Stimulated activated CD8-positive, alpha-beta memory T cell treated with anti-CD3 and anti-CD28 coated beads, Interleukin-4, amount 100 ng/mL, for 48 hours (primary cell): ENCODE measurements around the gene SALL4.
"Not testable (repeated sequence)": the region's sequence is repeated elsewhere in the genome, so short reads cannot be mapped to it uniquely, and the experiment has no call there.

Experiments used
- DNase-seq: peaks from one replicate; pipeline ENCODE4 v3.0.0-alpha.2; 2020

Gene SALL4

DNA sequence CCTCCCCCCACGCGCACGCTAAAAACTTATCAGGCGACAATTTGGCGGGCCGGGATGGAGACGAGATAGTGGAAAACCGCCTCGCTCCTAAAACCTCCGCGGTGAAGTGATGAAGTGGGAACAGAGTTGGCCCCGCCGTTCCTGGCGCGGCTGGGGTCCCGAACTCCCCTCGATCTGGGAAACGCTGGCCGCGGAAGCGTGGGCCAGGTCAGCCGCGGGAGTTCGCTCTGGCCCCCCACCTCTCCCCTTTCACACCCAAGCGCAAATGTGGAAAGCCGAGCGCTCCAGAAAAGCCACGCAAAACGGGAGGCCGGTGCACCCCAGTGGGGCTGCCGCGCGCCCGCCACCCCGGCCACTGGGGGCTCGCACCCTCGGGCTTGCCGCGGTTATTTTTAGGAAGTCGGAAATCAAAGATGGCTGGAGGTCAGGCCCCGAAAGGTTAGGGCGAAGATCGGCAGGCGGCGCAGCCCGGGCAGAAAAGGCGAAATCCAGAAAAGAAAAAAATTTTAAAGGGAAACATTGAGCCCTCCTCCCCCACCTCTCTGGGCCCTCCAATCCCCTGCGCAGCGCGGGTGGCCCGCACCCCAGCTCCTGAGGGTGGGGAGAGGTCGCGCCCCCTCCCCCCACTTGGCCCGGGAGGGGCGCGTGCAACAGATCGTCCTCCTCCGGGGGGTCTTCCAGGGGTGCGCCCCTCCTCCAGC lies 1.0 kb downstream of the SALL4 start:
- DNase-seq = no peak

DNA sequence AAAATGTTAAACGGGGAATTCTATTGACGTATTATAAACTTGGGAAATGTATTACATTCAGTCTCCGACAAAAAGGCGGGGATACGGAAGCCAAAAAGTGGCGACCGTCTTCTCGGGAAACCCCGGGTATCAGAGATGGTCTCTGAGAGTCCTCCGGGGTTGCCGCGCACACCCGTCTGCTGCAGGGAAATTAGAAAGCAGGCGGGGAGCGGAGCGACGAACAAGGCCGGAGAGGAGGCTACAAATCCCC lies 1.5 kb downstream of the SALL4 start:
- peak; percentile 25 for DNase-seq

DNA sequence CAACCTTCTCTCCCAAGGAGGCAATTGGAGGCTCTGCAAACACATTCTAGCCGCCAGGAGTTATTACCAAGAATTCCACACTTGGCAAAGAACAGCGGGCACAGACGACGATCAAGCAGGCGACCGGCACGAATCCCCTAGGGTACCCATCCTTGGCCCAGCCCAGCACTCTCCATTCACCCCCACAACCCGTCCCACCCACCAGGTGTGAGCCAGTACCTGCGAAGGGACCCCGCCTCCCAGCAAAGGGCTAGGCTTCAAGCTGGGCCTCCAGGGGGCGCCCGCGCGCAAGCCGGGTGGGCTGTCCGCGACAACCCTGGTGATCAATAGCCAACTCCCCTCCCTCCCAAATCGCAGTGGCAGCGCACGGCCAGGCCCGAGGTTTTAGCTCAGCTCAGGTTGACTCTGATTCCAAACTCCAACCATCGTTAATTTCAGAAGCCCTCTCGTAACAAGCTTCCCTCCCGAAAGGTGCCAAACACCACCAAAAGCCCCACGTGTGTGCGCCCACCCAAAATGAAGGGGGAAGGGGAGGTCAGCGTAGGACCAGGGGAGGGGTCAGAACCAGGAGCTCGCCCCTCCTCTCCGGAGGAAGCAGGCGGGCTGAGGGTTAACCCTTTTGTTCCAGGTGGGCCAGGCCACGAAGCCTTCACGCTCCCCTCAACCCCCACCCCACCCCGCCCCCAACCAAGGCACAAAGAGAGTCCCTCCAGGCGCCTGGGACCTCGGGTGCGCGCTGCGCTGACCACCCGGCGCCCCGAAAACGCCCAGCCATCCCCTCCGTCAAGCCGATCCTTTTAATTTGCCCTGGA lies 2.1 kb downstream of the SALL4 start:
- peak; percentile 88 for DNase-seq

DNA sequence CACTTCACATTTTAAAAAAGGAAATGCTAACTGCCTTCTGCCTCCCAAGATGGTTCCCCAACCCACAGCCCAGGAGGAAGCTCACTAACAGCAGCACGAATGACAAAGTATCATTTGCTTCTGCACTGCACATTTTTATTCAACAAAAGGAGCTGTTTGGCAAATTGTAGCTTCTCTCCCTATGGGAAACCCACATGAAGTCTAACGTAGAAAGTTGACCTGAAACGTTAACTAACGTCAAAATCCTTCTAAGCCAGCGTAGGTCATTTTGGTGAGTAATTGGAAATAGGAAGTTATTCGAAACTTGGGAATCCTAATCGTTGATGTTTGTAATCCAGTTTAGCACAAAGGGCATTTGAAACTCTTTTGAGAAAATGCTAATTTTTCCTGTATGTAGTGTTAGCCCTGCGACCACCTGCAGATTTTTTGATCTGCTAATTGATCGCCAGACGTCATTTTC lies 2.9 kb downstream of the SALL4 start:
- no peak for DNase-seq

DNA sequence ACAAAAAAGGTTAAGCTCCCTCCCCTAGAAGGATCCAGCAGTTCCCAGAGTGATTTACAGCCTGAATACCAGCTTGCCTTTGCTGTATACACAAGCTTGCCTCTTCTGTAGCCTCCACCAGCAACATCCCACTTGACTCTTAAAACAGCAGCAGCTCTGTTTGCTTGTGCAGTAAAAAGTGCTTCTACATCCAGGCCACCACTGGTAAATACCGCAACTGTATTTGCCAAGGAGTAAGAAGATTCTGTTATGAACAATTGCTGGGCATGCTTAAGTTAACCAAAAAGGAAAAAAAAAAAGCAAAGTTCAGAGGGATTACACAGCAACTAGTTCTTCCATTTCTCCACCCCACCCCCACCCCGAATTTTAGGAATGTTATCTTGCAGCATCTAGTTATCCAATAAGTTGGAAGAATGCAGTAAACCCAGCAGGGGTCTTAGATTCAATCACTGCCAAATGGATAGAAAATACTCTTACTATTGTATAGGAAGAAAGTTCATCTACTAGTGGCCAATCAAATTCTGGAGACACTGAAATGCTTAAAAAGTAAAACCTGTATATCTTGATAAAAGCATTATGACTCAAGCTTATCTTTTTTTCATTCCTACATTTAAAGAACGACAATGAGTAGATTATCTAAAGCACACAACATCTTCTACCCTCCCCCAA lies 4.8 kb downstream of the SALL4 start:
- DNase-seq = no peak

DNA sequence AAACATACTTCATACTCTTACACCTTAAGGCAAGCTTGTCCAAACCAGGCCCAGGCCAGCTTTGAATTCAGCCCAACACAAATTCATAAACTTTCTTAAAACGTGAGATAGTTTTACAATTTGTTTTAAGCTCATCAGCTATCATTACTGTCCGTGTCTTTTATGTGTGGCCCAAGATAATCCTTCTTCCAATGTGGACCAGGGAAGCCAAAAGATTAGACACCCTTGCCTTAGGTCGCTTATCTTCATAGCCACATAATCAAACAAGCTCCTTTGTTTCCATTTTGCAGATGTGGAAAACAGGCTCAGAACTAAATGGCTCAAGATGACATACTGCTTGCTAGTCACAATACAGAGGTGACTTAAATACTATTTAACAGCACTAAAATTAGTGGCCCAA lies 6.0 kb downstream of the SALL4 start:
- DNase-seq = no peak

DNA sequence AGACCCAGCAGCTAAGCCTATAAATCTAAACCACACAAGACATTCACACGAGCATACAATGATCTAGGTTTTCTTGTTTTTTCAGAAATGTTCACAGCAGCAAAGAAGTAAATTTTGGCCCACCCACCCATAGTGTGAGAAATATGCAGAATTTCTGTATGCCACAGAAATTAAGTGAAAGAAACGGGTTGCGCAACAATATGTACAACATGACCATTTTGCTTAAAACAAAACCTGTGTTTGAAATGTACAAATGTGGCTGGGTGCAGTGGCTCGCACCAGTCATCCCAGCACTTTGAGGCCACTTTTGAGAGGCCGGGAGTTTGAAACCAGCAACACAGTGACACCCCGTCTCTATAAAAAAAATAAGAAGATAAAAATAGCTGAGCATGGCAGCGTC lies 9.4 kb downstream of the SALL4 start:
- no peak for DNase-seq

DNA sequence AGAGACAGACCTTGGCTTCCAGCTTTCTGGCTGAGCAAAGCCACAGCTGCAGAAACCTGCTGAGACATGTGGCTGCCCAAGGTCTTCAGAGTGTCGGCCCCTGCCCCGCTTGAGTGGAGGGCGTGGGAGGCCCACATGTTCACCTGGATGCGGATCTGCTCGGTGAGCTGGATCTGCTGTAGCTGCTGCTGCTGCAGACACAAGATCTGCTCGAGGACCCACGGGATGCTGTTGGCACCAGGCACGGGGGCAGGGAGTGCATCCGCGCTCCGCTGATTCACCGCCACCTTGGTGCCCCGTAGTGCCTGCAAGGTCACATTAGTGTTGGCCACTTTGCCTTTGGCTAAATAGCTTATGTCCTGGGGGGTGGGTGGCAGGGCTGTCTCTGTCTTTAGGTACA lies 10.7 kb downstream of the SALL4 start:
- no peak for DNase-seq

DNA sequence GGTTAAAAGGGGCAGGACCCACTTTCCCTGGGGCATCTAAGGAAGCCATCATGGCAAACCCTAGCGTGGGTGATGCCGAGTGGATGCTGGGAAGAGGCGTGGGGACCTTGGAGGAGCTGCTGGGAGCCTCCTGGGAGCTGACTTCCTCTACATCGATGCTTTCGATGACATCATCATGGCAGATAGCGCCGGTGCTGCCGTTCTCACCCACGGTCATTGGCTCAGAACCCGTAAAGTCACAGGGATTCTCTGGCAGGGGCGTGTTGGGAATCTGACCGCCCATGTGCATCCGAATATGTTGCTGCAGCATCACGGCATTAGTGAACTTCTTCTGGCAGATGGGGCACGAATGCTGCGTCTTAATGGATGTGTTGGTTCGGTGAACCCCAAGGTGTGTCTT lies 12.1 kb downstream of the SALL4 start:
- no peak for DNase-seq

DNA sequence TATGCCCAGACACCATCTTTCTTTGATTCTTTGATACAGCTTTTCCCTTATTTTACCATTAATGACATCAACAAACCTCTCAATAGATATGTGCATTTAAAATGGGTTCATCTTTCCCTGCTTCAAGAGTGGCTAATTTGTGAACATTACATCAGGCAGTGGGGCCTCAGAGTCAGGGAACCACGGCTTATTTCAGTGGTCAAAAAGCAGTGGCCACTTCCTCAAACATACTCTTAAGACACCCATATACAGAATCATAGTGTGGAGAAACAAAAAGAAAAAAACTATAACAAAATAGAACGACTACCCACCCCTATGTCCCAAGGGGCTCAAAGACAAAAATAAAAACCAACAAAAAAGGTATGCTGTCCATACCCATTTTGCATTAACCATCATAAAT lies 12.9 kb downstream of the SALL4 start:
- no peak for DNase-seq

DNA sequence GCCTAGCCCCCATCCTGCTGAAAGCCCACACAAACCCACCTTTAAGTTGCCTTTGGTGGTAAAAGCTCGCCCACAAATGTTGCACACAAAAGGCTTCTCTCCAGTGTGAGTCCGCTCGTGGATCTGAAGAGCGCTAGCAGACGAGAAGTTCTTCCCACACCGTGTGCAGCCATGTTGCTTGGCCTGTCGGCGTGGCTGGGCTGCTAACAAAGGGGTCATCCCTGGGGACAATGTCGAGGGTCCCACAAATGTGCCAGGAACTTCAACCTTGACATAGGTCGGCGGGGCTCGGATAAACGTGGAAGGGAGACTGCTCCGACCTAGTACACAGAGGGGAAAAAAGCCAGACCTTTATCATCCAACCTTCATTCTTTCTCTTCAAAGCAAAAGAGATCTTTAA lies 13.5 kb downstream of the SALL4 start:
- DNase-seq = no peak

DNA sequence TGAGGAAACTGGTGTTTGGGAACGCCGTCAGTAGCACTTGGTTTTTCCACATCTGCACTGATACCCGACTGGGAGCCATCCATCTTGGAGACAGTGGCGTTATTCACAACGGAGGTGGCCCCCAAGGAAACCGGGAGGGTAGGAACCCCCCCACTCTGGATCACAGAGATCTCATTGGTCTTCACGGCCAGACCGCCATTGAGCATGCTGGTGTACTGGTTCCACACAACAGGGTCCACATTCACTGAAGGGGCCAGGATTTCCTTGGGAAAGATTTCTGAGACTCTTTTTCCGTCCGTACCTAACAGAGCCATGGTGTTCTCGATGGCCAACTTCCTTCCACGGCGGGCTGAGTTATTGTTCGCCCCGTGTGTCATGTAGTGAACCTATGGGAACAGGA lies 18.0 kb downstream of the SALL4 start:
- no peak for DNase-seq

DNA sequence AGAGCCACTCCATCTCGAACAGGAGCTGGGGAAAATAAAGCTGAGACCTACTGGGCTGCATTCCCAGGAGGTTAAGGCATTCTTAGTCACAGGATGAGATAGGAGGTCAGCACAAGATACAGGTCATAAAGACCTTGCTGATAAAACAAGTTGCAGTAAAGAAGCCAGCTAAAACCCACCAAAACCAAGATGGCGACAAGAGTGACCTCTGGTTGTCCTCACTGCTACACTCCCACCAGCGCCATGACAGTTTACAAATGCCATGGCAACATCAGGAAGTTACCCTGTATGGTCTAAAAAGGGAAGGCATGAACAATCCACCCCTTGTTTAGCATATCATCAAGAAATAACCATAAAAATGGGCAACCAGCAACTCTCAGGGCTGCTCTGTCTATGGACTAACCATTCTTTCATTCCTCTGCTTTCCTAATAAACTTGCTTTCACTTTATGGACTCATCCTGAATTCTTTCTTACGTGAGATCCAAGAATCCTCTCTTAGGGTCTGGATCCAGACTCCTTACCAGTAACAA lies 24.0 kb downstream of the SALL4 start:
- not testable (repeated sequence) for DNase-seq

DNA sequence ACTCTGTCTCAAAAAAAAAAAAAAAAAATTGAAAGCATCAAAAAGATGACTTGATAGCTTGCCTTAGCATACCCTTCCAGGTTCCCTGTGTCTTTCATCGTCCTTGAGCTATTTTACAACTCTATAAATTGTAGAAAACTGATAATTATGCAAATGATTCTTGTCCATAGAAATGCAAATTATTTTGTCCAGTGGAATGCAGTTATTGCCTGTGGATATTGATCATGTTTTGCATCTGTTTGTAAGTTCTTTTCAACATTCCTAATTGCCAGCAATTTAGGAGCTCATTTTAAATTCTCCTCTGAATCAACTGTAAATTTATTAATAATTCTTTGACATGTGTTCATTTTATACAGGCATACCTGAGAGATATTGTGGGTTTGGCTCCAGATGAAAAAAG lies 27.1 kb downstream of the SALL4 start:
- DNase-seq = no peak

DNA sequence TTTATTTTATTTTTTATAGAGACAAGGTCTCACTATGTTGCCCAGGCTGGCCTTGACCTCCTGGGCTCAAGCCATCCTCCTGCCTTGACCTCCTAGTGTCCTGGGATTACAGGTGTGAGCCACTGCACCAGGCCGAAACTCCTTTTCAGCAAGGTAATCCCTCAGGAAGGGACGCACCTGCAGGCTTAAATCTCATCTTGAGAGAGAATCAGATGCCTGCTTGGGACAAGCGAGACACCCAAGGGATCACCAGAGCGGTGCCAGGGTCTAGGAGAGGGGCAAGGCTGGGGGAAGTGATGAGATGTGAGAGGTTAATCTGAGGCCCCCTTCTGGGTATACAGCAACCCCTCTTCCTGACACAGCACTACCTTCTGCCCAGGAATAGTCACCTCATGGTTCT lies 30.1 kb downstream of the SALL4 start:
- no peak for DNase-seq

DNA sequence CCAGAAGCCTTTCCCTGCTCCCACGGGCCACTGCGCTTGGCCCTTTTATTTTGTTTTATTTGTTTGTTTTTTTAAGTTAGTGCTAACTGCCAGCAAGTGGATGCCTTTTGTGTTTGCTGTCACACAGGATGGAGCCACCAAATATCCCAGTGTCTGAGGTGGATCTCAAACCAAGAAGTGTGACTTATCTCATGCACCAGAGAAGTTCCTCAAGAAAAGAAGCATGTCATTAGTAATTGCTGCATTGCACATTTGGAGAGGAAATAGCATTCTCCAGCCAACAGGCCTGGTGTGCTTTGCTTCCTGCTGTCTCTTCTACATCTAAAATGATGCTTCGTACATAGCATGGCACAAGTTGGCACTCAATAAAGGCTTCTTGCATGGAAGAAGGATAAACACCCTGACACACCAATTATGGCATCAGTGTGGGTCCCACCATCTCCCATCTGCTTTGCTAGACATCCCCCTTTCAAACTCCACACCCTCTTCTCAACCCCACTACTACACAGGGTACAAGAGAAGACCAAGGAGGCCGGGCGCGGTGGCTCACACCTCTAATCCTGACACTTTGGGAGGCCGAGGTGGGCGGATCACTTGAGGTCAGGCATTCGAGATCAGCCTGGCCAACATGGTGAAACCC lies 32.2 kb downstream of the SALL4 start:
- no peak for DNase-seq

DNA sequence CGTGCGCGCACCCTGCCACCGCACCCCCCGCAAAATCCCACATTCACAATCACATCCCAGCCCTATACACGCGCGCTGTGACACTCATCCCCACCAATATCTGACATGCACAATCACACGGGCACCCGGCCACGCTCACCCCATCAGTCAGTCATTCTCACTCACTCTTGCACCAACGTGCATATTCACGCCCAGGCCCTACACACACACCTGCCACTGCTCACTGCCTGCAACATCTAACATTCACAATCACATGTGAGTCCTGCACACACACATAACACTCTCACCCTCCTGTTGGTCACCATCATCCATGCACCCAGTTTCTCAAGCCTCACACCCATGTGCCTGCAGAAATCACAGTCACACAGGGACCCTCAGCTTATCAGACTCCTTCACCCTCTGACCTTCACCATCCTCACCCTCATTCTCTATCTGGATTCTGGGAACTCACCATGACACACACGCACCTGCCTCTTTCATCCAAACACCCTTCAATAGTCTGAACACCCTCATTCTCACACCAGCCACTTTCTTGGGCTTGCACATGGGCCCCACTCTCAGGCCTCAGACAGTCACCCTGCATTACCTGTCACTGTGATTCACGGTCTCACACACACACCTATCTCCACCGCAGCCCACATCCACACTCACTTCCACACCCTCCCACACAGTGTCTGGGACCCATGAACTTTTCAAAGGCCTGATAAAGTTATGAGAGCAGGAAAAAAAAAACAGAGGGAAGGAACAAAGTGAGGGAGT lies 33.4 kb downstream of the SALL4 start:
- peak; percentile 25 for DNase-seq

DNA sequence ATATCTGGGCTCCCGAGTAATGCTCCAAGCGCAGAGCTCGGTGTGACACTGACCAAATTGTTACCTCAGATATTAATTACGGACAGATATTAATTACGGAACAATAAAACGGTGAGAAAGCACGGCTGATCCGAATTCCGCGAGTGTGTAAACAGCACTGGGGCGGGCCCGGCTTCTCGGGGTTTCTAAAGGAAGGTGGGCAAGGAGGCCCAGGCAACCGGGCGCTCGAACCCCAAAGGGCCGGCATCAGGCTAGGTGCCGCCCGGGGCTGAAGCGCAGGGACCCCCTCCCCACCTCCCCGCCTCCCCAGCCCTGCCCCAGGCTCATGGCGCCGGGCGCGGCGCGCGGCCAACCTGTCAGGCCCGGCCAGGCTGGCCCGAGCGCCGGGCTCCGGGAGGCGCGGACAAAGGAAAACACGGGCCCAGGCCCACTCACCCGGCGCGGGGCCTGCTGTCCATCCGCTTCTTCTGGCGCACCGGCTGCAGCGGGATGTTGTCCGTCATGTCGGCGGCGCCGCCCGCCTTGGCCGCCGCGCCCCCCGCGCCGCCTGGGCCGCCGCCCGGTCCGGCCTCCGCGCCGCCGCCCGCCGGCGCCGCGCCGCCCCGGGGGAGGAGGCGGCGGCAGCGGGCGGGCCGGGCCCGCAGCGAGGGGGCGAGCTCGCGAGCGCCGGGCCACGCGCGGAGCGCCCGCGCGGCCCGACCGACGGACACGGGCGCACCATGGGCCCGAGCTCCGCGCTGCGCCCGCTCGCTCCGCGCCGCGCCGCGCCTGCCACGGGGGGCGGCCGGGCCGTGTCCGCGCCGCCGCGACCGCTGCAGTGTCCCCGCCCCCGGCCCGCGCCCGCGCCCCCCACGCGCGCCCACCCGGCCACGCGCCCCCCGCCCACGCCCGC lies 34.2 kb downstream of the SALL4 start, which contains the start of gene ATP9A:
TSS of gene ATP9A (minus strand) at position 524 of the 892 bp plus-strand sequence. CDS start at position 503, 21 bp downstream.
- DNase-seq = peak; percentile 24

DNA sequence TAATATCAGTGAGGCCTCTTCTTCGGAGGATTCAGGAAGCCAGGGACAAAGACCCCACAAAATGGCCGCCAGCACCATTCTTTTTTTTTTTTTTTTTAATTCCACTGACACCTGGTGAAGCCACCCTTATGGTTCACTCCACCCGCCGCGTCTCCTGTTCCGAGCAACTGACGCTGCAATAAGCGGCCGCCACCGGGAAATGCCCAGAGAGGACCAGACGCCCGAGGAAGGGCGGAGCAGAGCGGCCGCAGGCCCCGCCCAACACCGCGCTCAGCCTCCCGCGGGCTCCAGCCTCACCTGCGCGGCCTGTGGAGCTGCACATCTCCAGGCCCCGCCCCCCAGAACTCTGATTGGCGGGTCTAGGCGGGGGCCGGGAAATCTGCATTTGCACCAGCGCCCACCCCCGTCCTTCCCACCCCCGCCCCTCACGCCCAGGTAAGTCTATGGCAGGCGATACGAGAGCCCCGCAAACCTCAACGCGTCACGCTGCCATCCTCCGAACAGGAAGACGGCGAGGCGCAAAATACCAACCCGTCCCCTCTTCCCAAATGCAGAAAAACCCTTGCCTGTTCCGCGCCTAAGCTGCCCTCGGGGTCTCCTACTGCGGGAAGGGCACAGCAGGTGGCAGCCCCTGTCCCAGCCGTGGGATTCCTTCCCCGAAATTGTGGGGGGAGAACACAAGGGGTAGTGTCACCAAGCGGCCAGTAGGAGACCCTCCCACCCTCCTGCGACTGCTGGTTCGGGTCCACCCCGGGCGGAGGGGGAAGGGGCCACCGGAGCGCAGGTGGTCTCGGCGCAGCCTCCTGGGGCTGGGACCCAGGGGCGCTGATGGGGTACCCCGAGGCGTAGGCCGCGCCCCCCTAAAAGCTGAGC lies 35.1 kb downstream of the SALL4 start:
- peak; percentile 72 for DNase-seq

DNA sequence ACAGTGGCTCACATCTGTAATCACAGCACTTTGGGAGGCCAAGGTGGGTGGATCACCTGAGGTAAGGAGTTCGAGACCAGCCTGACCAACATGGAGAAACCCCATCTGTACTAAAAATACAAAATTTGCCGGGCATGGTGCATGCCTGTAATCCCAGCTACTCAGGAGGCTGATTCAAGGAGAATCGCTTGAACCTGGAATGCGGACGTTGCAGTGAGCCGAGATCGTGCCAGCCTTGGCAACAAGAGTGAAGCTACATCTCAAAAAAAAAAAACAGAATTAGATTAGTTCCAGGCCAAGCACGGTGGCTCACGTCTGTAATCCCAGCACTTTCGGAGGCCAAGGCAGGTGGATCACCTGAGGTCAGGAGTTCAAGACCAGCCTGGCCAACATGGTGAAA lies 36.9 kb downstream of the SALL4 start:
- DNase-seq = not testable (repeated sequence)
